Panc1 (cell line): ENCODE data around the gene MKKS. TPM values are rescaled to one million over a fixed set of nuclear protein-coding genes. Genes with fewer than 3 reads are reported as not detected.

Experiments used
- ATAC-seq: fragments of 200-7000 bp; cut with Tn5 transposase; 2 replicates; pipeline ENCODE4 v1.9.1; 2020; ENCODE audit warnings: mild to moderate bottlenecking, moderate library complexity
- BruUV-seq: library from RNA; stranded (reverse); fragments of 400-500 nt; replicated peaks from 2 replicates; lab custom pipeline; 2021; lab: Mats Ljungman, UMichigan
- CTCF ChIA-PET: fragments of 300-600 bp; sonication (Branson Sonifier 250); formaldehyde crosslinking; loops from one replicate; lab custom pipeline; 2022; ENCODE audit warnings: antibody characterized with exemption; lab: Charles Lee
- POLR2A ChIA-PET: fragments of 300-600 bp; sonication (Branson Sonifier 250); formaldehyde crosslinking; loops from one replicate; lab custom pipeline; 2022; ENCODE audit warnings: antibody characterized with exemption; lab: Charles Lee
- DNase-seq: peaks from one replicate; pipeline ENCODE4 v3.0.0-alpha.2; 2010; ENCODE audit warnings: low read depth, low spot score
- H3K27ac ChIP-seq: 2 replicates; pipeline ENCODE4 v1.5.1; 2011; ENCODE audit warnings: mild to moderate bottlenecking, low read length, inconsistent platforms
- H3K27me3 ChIP-seq: fragments of 200-500 bp; sonication (Bioruptor generic); 2 replicates; pipeline ENCODE4 v1.6.0; 2014; ENCODE audit warnings: low read length, inconsistent platforms; ENCODE audit not compliant: control insufficient read depth, insufficient read depth
- H3K36me3 ChIP-seq: fragments of 200-500 bp; sonication (Bioruptor generic); 2 replicates; pipeline ENCODE4 v1.5.1; 2014; ENCODE audit warnings: inconsistent platforms, mild to moderate bottlenecking, low read length, moderate library complexity; ENCODE audit not compliant: control insufficient read depth, insufficient read depth
- H3K4me1 ChIP-seq: 2 replicates; pipeline ENCODE4 v1.5.1; 2011; ENCODE audit warnings: inconsistent platforms, mild to moderate bottlenecking, low read length, moderate library complexity; ENCODE audit not compliant: control insufficient read depth, insufficient read depth
- H3K4me3 ChIP-seq, 2 experiments: 2 replicates each; pipeline ENCODE4 v1.5.1; 2011 to 2012; ENCODE audit warnings: low read depth in 2 of 2, low read length in 2 of 2, mild to moderate bottlenecking in 2 of 2, inconsistent platforms in 1 of 2, moderate library complexity in 1 of 2
- H3K9me3 ChIP-seq: fragments of 200-500 bp; sonication (Bioruptor generic); 2 replicates; pipeline ENCODE4 v1.5.1; 2014; ENCODE audit warnings: low read depth, mild to moderate bottlenecking, inconsistent platforms, low read length, moderate library complexity; ENCODE audit not compliant: control insufficient read depth, insufficient read depth
- CTCF ChIP-seq: fragments of 450-650 bp; IDR thresholded peaks from 2 replicates; pipeline ENCODE4 v1.5.1; 2017; ENCODE audit warnings: mild to moderate bottlenecking
- POLR2AphosphoS5 ChIP-seq: IDR thresholded peaks from 2 replicates; pipeline ENCODE4 v1.6.1; 2012; ENCODE audit warnings: mild to moderate bottlenecking, low read depth, low read length, moderate library complexity
- REST ChIP-seq, 2 experiments: IDR thresholded peaks; 2 replicates each; pipeline ENCODE4 v1.6.1; 2011 to 2012; ENCODE audit warnings: low read depth in 2 of 2, control low read depth in 1 of 2, low read length in 1 of 2, mild to moderate bottlenecking in 1 of 2, moderate library complexity in 1 of 2; ENCODE audit not compliant: insufficient read depth in 1 of 2
- SIN3A ChIP-seq: IDR thresholded peaks from 2 replicates; pipeline ENCODE4 v1.6.1; 2012; ENCODE audit warnings: low read depth, mild to moderate bottlenecking, low read length, moderate library complexity, borderline replicate concordance; ENCODE audit not compliant: insufficient read depth
- TCF7L2 ChIP-seq: IDR thresholded peaks from 2 replicates; pipeline ENCODE4 v1.6.1; 2011; ENCODE audit warnings: mild to moderate bottlenecking, low read depth, low read length, inconsistent platforms
- in situ Hi-C: cut with HindIII; loops from 2 replicates; pipeline ENCODE4 v1.10.0; 2016; ENCODE audit warnings: low sequenced_read_pairs, low pct_unique_long_range_greater_than_20kb
- intact Hi-C: fragments of 100-400 bp; cut with micrococcal nuclease; formaldehyde crosslinking; loops from one replicate; pipeline ENCODE4 v1.10.0; 2022; ENCODE audit not compliant: unreplicated experiment
- total RNA-seq: library from RNA; stranded (reverse); gene quantifications from one replicate; pipeline ENCODE4 v1.2.1, GENCODE V29; 2021; ENCODE audit not compliant: unreplicated experiment

The MKKS gene
- total RNA-seq, 1 experiment from 2014 or later: 15.6 TPM

GRCh38 chr20:10474606-10475184, 40.7 kb upstream of the MKKS start:
- ChIA-PET CTCF (no interaction called here), POLR2A (interaction anchor here (0.5 kb wide), 1 partner anchor 454 kb away, joined by 3 read pairs; no protein-coding TSS in a partner anchor)
- no peak for TF ChIP-seq REST (IDR thresholded peaks at IDR 0.05; ENCODE audit: insufficient read depth in 1 of 2, low read depth in 2 of 2, low read length in 1 of 2)
- TF ChIP-seq SIN3A: no peak
- TF ChIP-seq TCF7L2: no peak
- TF ChIP-seq POLR2AphosphoS5: no peak
- no peak for TF ChIP-seq CTCF
- no peaks in the 10 kb centered on the region for H3K36me3 ChIP-seq
- DNase-seq (no peak), ATAC-seq (no peak)
- no TSS peak for BruUV-seq
- H3K4me3 ChIP-seq: no peak overlapping the region
- in situ Hi-C loops (no loop called here), intact Hi-C loops (no loop called here)
- H3K27ac ChIP-seq: no peak overlapping the region
- no peaks in the 10 kb centered on the region for H3K27me3 ChIP-seq
- H3K9me3 ChIP-seq: no peaks in the 10 kb centered on the region
- H3K4me1 ChIP-seq: no peaks in the 10 kb centered on the region; the same call in 1 of the 2 replicates

GRCh38 chr20:10472871-10473270, 38.8 kb upstream of the MKKS start:
- POLR2A ChIA-PET: interaction anchor here (0.7 kb wide), 1 partner anchor 9 kb away, joined by 4 read pairs; no protein-coding TSS in a partner anchor
- H3K9me3 ChIP-seq: no peaks in the 10 kb centered on the region
- ATAC-seq (no peak), DNase-seq (no peak)
- H3K36me3 ChIP-seq: no peaks in the 10 kb centered on the region
- in situ Hi-C loops: no loop called here
- H3K4me3 ChIP-seq: no peak overlapping the region
- BruUV-seq: no TSS peak
- H3K27me3 ChIP-seq: no peaks in the 10 kb centered on the region
- intact Hi-C loops: no loop called here
- CTCF ChIA-PET: no interaction called here
- TF ChIP-seq SIN3A (no peak), POLR2AphosphoS5 (no peak), CTCF (no peak), REST (IDR thresholded peaks at IDR 0.05; ENCODE audit: insufficient read depth in 1 of 2, low read depth in 2 of 2, low read length in 1 of 2) (no peak), TCF7L2 (no peak)
- H3K27ac ChIP-seq: no peak overlapping the region
- no peaks in the 10 kb centered on the region; the same call in 1 of the 2 replicates for H3K4me1 ChIP-seq
